Stimulated activated CD8-positive, alpha-beta memory T cell treated with anti-CD3 and anti-CD28 coated beads, Interleukin-15, amount 100 ng/mL, for 24 hours (primary cell): Measurements from ENCODE around the gene SLC25A13.

Experiments used
- DNase-seq: peaks from one replicate; pipeline ENCODE4 v3.0.0-alpha.2; 2020; ENCODE audit warnings: low read depth

Gene SLC25A13

GRCh38 chr7:96238976-96239766, 82.7 kb downstream of the SLC25A13 start:
- DNase-seq = no peak

- DNase-seq = no peak
Observed at GRCh38 chr7:96238474-96238873, 83.4 kb downstream of the SLC25A13 start.

GRCh38 chr7:96237040-96237439, 84.9 kb downstream of the SLC25A13 start:
- no peak for DNase-seq

GRCh38 chr7:96236198-96237039, 85.5 kb downstream of the SLC25A13 start:
- no peak for DNase-seq

- DNase-seq = no peak
Observed at GRCh38 chr7:96235281-96235680, 86.6 kb downstream of the SLC25A13 start.

GRCh38 chr7:96233528-96234154, 88.3 kb downstream of the SLC25A13 start:
- no peak for DNase-seq

- DNase-seq = no peak
Observed at GRCh38 chr7:96233084-96233483, 88.8 kb downstream of the SLC25A13 start.

- DNase-seq = no peak
Observed at GRCh38 chr7:96228760-96229159, 93.1 kb downstream of the SLC25A13 start.

GRCh38 chr7:96225251-96225650, 96.6 kb downstream of the SLC25A13 start:
- no peak for DNase-seq

GRCh38 chr7:96224685-96225084, 97.2 kb downstream of the SLC25A13 start:
- DNase-seq = no peak

GRCh38 chr7:96224073-96224472, 97.8 kb downstream of the SLC25A13 start:
- no peak for DNase-seq

- no peak for DNase-seq
Observed at GRCh38 chr7:96221888-96222287, 100.0 kb downstream of the SLC25A13 start.

GRCh38 chr7:96219378-96220130, 102.3 kb downstream of the SLC25A13 start:
- DNase-seq = no peak

- no peak for DNase-seq
Observed at GRCh38 chr7:96218664-96219243, 103.1 kb downstream of the SLC25A13 start.

GRCh38 chr7:96217147-96217546, 104.8 kb downstream of the SLC25A13 start:
- DNase-seq = no peak

GRCh38 chr7:96216373-96216772, 105.5 kb downstream of the SLC25A13 start:
- no peak for DNase-seq

- DNase-seq = no peak
Observed at GRCh38 chr7:96212474-96212873, 109.4 kb downstream of the SLC25A13 start.

- no peak for DNase-seq
Observed at GRCh38 chr7:96211954-96212353, 109.9 kb downstream of the SLC25A13 start.

- no peak for DNase-seq
Observed at GRCh38 chr7:96205665-96206064, 116.2 kb downstream of the SLC25A13 start.

GRCh38 chr7:96204601-96205000, 117.3 kb downstream of the SLC25A13 start:
- DNase-seq = no peak

- DNase-seq = no peak
Observed at GRCh38 chr7:96203786-96204185, 118.1 kb downstream of the SLC25A13 start.

GRCh38 chr7:96202102-96202501, 119.8 kb downstream of the SLC25A13 start:
- DNase-seq = no peak
